Esophagus muscularis mucosa (tissue), 4 donors: ENCODE measurements around the gene LRRC63. TPM values are rescaled to one million over a fixed set of nuclear protein-coding genes. Genes with fewer than 3 reads are reported as not detected.

ENCODE experiments used
- DNase-seq: peaks from one replicate; pipeline ENCODE4 v3.0.0-alpha.2; 2017; ENCODE audit errors: extremely low spot score
- H3K27ac ChIP-seq, 4 donors: fragments of 200-600 bp; sonication (generic); replicated peaks in 1 of 4; 1 replicate in 3 of 4; 2 replicates in 1 of 4; pipeline ENCODE4 v1.5.1; 2016 to 2019; ENCODE audit warnings: mild to moderate bottlenecking in 1 of 4
- H3K27me3 ChIP-seq, 4 donors: fragments of 200-600 bp; sonication (generic); one replicate each; pipeline versions ENCODE4 v1.5.1 to v1.6.0; 2016 to 2019
- H3K36me3 ChIP-seq, 4 donors: fragments of 200-600 bp; sonication (generic); one replicate each; pipeline ENCODE4 v1.5.1; 2016 to 2019
- H3K4me1 ChIP-seq, 4 donors: fragments of 200-600 bp; sonication (generic); one replicate each; pipeline ENCODE4 v1.5.1; 2016 to 2019
- H3K4me3 ChIP-seq, 4 donors: fragments of 200-600 bp; sonication (generic); 1 replicate in 2 of 4; 2 replicates in 2 of 4; pipeline ENCODE4 v1.5.1; 2016 to 2019; ENCODE audit warnings: mild to moderate bottlenecking in 4 of 4, moderate library complexity in 1 of 4
- H3K9me3 ChIP-seq, 4 donors: fragments of 200-600 bp; sonication (generic); 1 replicate in 3 of 4; 2 replicates in 1 of 4; pipeline ENCODE4 v1.5.1; 2016 to 2019
- CTCF ChIP-seq, 3 experiments: fragments of 200-600 bp in 2 of 3; fragments of 450-650 bp in 1 of 3; sonication (generic) in 2 of 3; IDR thresholded peaks; one replicate each; pipeline ENCODE4 v1.5.1; 2017 to 2019; ENCODE audit warnings: antibody characterized with exemption in 3 of 3, mild to moderate bottlenecking in 2 of 3, moderate library complexity in 1 of 3
- EP300 ChIP-seq: sonication (generic); formaldehyde crosslinking; IDR thresholded peaks from one replicate; pipeline ENCODE4 v1.6.1; 2017; ENCODE audit warnings: antibody characterized with exemption
- POLR2A ChIP-seq: fragments of 450-650 bp; IDR thresholded peaks from one replicate; pipeline ENCODE4 v1.6.1; 2017; ENCODE audit warnings: antibody characterized with exemption, moderate library complexity, mild to moderate bottlenecking, low read depth
- POLR2AphosphoS5 ChIP-seq, 2 donors: sonication (generic); formaldehyde crosslinking; IDR thresholded peaks; one replicate each; pipeline ENCODE4 v1.6.1; 2017; ENCODE audit warnings: antibody characterized with exemption in 2 of 2
- WGBS: methylation state at CpG from one replicate; pipeline ENCODE4 v1.1.5; 2018; 5-methylcytosine and 5-hydroxymethylcytosine counted together
- intact Hi-C: fragments of 100-400 bp; cut with DNase I; formaldehyde crosslinking; loops from one replicate; pipeline ENCODE4 v1.15.1; 2023
- total RNA-seq, 4 donors: library from RNA; depleted of rRNA; stranded (reverse); fragments of >200 nt; gene quantifications; one replicate each; pipeline versions ENCODE4 v1.1.0 to v1.2.1, GENCODE V29; 2016

The LRRC63 gene
- total RNA-seq, 4 donors from 2014 or later, result 0.19 TPM; not detected in 3

- TF ChIP-seq POLR2A, result no peak
- no peak for TF ChIP-seq POLR2AphosphoS5 (IDR thresholded peaks at IDR 0.05)
- no peak for TF ChIP-seq CTCF (IDR thresholded peaks at IDR 0.05)
- no peak for TF ChIP-seq EP300
- H3K27ac ChIP-seq, result no peak overlapping the region
- no peak overlapping the region for H3K4me3 ChIP-seq
- intact Hi-C loops, result no loop called here
- no peaks in the 10 kb centered on the region for H3K9me3 ChIP-seq
- DNase-seq, result no peak
- 75% methylated on average over 4 of the region's 4 CpGs for WGBS
- H3K4me1 ChIP-seq, result no peaks in the 10 kb centered on the region
- no peaks in the 10 kb centered on the region for H3K27me3 ChIP-seq
- H3K36me3 ChIP-seq, result no peaks in the 10 kb centered on the region
These were observed 14.3 kb upstream of the LRRC63 start for GRCh38 chr13:46197299-46198048.

- intact Hi-C loops, result no loop called here
- 87% methylated on average over 3 of the region's 3 CpGs for WGBS
- H3K36me3 ChIP-seq, result no peaks in the 10 kb centered on the region
- no peaks in the 10 kb centered on the region for H3K9me3 ChIP-seq
- H3K4me1 ChIP-seq, result no peaks in the 10 kb centered on the region
- DNase-seq, result no peak
- no peak overlapping the region for H3K27ac ChIP-seq
- no peak overlapping the region for H3K4me3 ChIP-seq
- TF ChIP-seq POLR2A (no peak), EP300 (no peak), CTCF (IDR thresholded peaks at IDR 0.05) (no peak), POLR2AphosphoS5 (IDR thresholded peaks at IDR 0.05) (no peak)
- no peaks in the 10 kb centered on the region for H3K27me3 ChIP-seq
These were observed 13.0 kb upstream of the LRRC63 start for GRCh38 chr13:46198696-46199193.

GRCh38 chr13:46202188-46202795 lies 9.4 kb upstream of the LRRC63 start:
- intact Hi-C loops, result no loop called here

GRCh38 chr13:46202966-46203365 lies 8.8 kb upstream of the LRRC63 start:
- H3K4me3 ChIP-seq, result no peak overlapping the region
- intact Hi-C loops, result no loop called here
- H3K36me3 ChIP-seq, result no peaks in the 10 kb centered on the region
- WGBS, result 87% methylated on average over 5 of the region's 5 CpGs
- H3K9me3 ChIP-seq, result no peaks in the 10 kb centered on the region
- H3K27ac ChIP-seq, result no peak overlapping the region
- no peak for TF ChIP-seq CTCF (IDR thresholded peaks at IDR 0.05)
- TF ChIP-seq EP300, result no peak
- no peak for TF ChIP-seq POLR2AphosphoS5 (IDR thresholded peaks at IDR 0.05)
- TF ChIP-seq POLR2A, result no peak
- H3K27me3 ChIP-seq, result no peaks in the 10 kb centered on the region
- H3K4me1 ChIP-seq, result no peaks in the 10 kb centered on the region
- DNase-seq, result no peak

More at GRCh38 chr13:46202188-46202795, 9.4 kb upstream of the LRRC63 start:
- no peaks in the 10 kb centered on the region for H3K36me3 ChIP-seq
- no peaks in the 10 kb centered on the region for H3K27me3 ChIP-seq
- H3K27ac ChIP-seq, result no peak overlapping the region
- H3K4me3 ChIP-seq, result no peak overlapping the region
- 69% methylated on average over 3 of the region's 3 CpGs for WGBS
- no peak for TF ChIP-seq EP300
- no peak for TF ChIP-seq POLR2AphosphoS5 (IDR thresholded peaks at IDR 0.05)
- no peak for TF ChIP-seq CTCF (IDR thresholded peaks at IDR 0.05)
- TF ChIP-seq POLR2A, result no peak
- DNase-seq, result no peak
- H3K4me1 ChIP-seq, result no peaks in the 10 kb centered on the region
- no peaks in the 10 kb centered on the region for H3K9me3 ChIP-seq
